Measurements from ENCODE around the gene TANK.

- TF ChIP-seq POLR2AphosphoS5 (IDR thresholded peaks at IDR 0.05; ENCODE audit: borderline replicate concordance, low read depth, low read length) (no peak), EZH2 (IDR thresholded peaks at IDR 0.05) (no peak), FOXP2 (optimal IDR thresholded peaks at IDR 0.05; ENCODE audit: control extremely low read depth, extremely low read length, insufficient read depth) (no peak)
Measured at GRCh38 chr2:161219211-161219610, 59.0 kb downstream of the TANK start.

Data from SK-N-MC (cell line).